ENCODE data around the gene NGDN. TPM values are rescaled to one million over a fixed set of nuclear protein-coding genes. Genes with fewer than 3 reads are reported as not detected.

The NGDN gene
- total and polyA plus RNA-seq, 2 of the 4 experiments (the other 2 are of a cell fraction) = 48.1 to 49.8 TPM

- Histone ChIP-seq H2BK120ac (ENCODE audit: low read depth, low read length) (no peak overlapping the region), H2AK5ac (ENCODE audit: low read depth, low read length) (no peak overlapping the region), H3K56ac (ENCODE audit: extremely low read depth, insufficient read depth, low read length) (no peak overlapping the region), H2AFZ (replicated peaks; ENCODE audit: low read length, poor library complexity) (no peak overlapping the region), H4K8ac (ENCODE audit: low read depth in 2 of 2, low read length in 2 of 2) (no peak overlapping the region), H3K4ac (ENCODE audit: low read depth, low read length) (no peak overlapping the region), H3K4me2 (ENCODE audit: low read depth, low read length) (no peak overlapping the region), H3K9ac (ENCODE audit: low read depth, low read length) (no peak overlapping the region), H3K4me3 (ENCODE audit: insufficient read depth, low read depth, low read length) (no peak overlapping the region), H3K36me3 (ENCODE audit: control insufficient read depth, insufficient read depth, low read length) (no peaks in the 10 kb centered on the region), H3K9me3 (ENCODE audit: control insufficient read depth, insufficient read depth, low read length) (no peaks in the 10 kb centered on the region), H3K27me3 (ENCODE audit: control insufficient read depth, insufficient read depth, low read length) (peaks cover 3% of the 10 kb centered on the region), H3K14ac (replicated peaks; ENCODE audit: low read depth, low read length) (no peak overlapping the region), H2BK15ac (ENCODE audit: low read depth, low read length) (no peak overlapping the region), H2BK5ac (ENCODE audit: low read depth, low read length, poor library complexity, severe bottlenecking) (no peak overlapping the region), H3K4me1 (ENCODE audit: control insufficient read depth, insufficient read depth, low read length) (no peaks in the 10 kb centered on the region), H4K5ac (ENCODE audit: low read depth, low read length) (no peak overlapping the region), H4K20me1 (ENCODE audit: insufficient read depth, low read length) (no peaks in the 10 kb centered on the region), H3K9me1 (ENCODE audit: insufficient read depth, low read length) (no peaks in the 10 kb centered on the region), H3K18ac (ENCODE audit: low read depth, low read length) (no peak overlapping the region), H2AK9ac (replicated peaks; ENCODE audit: low read depth, low read length, poor library complexity) (no peak overlapping the region), H2BK20ac (ENCODE audit: low read depth, low read length) (no peak overlapping the region), H3K79me1 (ENCODE audit: low read depth in 1 of 2, low read length in 2 of 2) (no peaks in the 10 kb centered on the region), H3K23ac (ENCODE audit: low read depth, low read length) (no peak overlapping the region), H4K91ac (ENCODE audit: insufficient read depth, low read depth, low read length) (no peak overlapping the region), H3K27ac (ENCODE audit: insufficient read depth, low read length) (no peak overlapping the region)
- ATAC-seq (ENCODE audit: low read depth) (no peak), DNase-seq (no peak)
- CTCF ChIA-PET = no interaction called here
- dilution Hi-C loops (cut with HindIII; ENCODE audit: low sequenced_read_pairs, unreplicated experiment) (no loop called here), intact Hi-C loops (cut with micrococcal nuclease) (no loop called here), in situ Hi-C loops (cut with MboI; ENCODE audit: low sequenced_read_pairs) (no loop called here)
- no peak for TF ChIP-seq MAZ (IDR thresholded peaks at IDR 0.05; ENCODE audit: borderline replicate concordance, low read depth, low read length)
- TF ChIP-seq RFX5 (IDR thresholded peaks at IDR 0.05; ENCODE audit: low read depth, low read length) = no peak
- TF ChIP-seq USF2 (IDR thresholded peaks at IDR 0.05; ENCODE audit: low read depth, low read length) = no peak
- no peak for TF ChIP-seq FOS (IDR thresholded peaks at IDR 0.05; ENCODE audit: low read depth, low read length)
- TF ChIP-seq CTCF (conservative IDR thresholded peaks at IDR 0.05; ENCODE audit: low read depth, low read length) = no peak
- TF ChIP-seq NFE2L2 (IDR thresholded peaks at IDR 0.05; ENCODE audit: low read depth, low read length) = no peak
- no peak for TF ChIP-seq RCOR1 (IDR thresholded peaks at IDR 0.05; ENCODE audit: insufficient replicate concordance, low read length)
- TF ChIP-seq CEBPB (IDR thresholded peaks at IDR 0.05; ENCODE audit: low read depth, low read length) = no peak
- TF ChIP-seq MAFK (IDR thresholded peaks at IDR 0.05; ENCODE audit: low read depth, low read length) = no peak
- no peak for TF ChIP-seq ELK1 (IDR thresholded peaks at IDR 0.05; ENCODE audit: borderline replicate concordance, low read depth, low read length)
- no peak for TF ChIP-seq MXI1 (IDR thresholded peaks at IDR 0.05; ENCODE audit: borderline replicate concordance, low read depth, low read length)
- TF ChIP-seq POLR2A (IDR thresholded peaks at IDR 0.05; ENCODE audit: low read depth, low read length) = no peak
- no peak for TF ChIP-seq RAD21 (IDR thresholded peaks at IDR 0.05; ENCODE audit: low read length)
- TF ChIP-seq CHD1 (IDR thresholded peaks at IDR 0.05; ENCODE audit: low read depth, low read length) = no peak
- TF ChIP-seq BHLHE40 (IDR thresholded peaks at IDR 0.05; ENCODE audit: low read depth, low read length) = no peak
- TF ChIP-seq SMC3 (IDR thresholded peaks at IDR 0.05; ENCODE audit: low read depth, low read length) = no peak
- no CpG with 5 or more reads among the region's 1 CpG for WGBS, 2 experiments (ENCODE audit: extremely low coverage in 2 of 2, insufficient read length in 1 of 2)
- POLR2A ChIA-PET (ENCODE audit: unreplicated experiment) = no interaction called here
- no TSS peak for BruUV-seq (replicated peaks)
Observed at GRCh38 chr14:23449314-23449713, 20.2 kb upstream of the NGDN start.

All from IMR-90 (cell line).